Stimulated activated CD8-positive, alpha-beta memory T cell treated with anti-CD3 and anti-CD28 coated beads, Interleukin-4, amount 100 ng/mL, for 24 hours (primary cell): ENCODE results near the gene CH25H.

Experiments used
- DNase-seq: peaks from one replicate; pipeline ENCODE4 v3.0.0-alpha.2; 2020; ENCODE audit warnings: low read depth

CH25H gene

GRCh38 chr10:89156161-89156835, 50.8 kb downstream of the CH25H start:
- DNase-seq, result no peak
